ENCODE measurements around the gene RHBDL2.

GRCh38 chr1:38941527-38942019 lies at the start of gene RHBDL2:
- TF ChIP-seq CTCF (conservative IDR thresholded peaks at IDR 0.05), result no peak
- no peak for TF ChIP-seq ZFX (IDR thresholded peaks at IDR 0.05)
